H1 (cell line): ENCODE results near the gene TEAD1.

ENCODE experiments used
- SP1 ChIP-seq: IDR thresholded peaks from 2 replicates; pipeline ENCODE4 v1.6.1; 2011; ENCODE audit warnings: low read depth, low read length
- TF ChIP-seq, protein P1 (sequence below), 3 experiments: IDR thresholded peaks; 1 replicate in 2 of 3; 2 replicates in 1 of 3; pipeline versions ENCODE4 v1.5.1 to v1.6.1; 2011; ENCODE audit warnings: low read length in 3 of 3, mild to moderate bottlenecking in 3 of 3, inconsistent platforms in 2 of 3, low read depth in 1 of 3, moderate library complexity in 1 of 3; ENCODE audit not compliant: insufficient read depth in 1 of 3; ENCODE audit errors: control extremely low read depth in 1 of 3

GRCh38 chr11:12682288-12682687 is 8.1 kb downstream of the TEAD1 start:
- TF ChIP-seq, protein P1, sequence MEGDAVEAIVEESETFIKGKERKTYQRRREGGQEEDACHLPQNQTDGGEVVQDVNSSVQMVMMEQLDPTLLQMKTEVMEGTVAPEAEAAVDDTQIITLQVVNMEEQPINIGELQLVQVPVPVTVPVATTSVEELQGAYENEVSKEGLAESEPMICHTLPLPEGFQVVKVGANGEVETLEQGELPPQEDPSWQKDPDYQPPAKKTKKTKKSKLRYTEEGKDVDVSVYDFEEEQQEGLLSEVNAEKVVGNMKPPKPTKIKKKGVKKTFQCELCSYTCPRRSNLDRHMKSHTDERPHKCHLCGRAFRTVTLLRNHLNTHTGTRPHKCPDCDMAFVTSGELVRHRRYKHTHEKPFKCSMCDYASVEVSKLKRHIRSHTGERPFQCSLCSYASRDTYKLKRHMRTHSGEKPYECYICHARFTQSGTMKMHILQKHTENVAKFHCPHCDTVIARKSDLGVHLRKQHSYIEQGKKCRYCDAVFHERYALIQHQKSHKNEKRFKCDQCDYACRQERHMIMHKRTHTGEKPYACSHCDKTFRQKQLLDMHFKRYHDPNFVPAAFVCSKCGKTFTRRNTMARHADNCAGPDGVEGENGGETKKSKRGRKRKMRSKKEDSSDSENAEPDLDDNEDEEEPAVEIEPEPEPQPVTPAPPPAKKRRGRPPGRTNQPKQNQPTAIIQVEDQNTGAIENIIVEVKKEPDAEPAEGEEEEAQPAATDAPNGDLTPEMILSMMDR (IDR thresholded peaks at IDR 0.05; ENCODE audit: control extremely low read depth in 1 of 3, insufficient read depth in 1 of 3, low read depth in 1 of 3, low read length in 3 of 3), result no peak
- TF ChIP-seq SP1, result no peak
